IPS DF 19.7 (cell line): ENCODE data around the gene SPRED1.
"Not testable (repeated sequence)": the region's sequence is repeated elsewhere in the genome, so short reads cannot be mapped to it uniquely, and the experiment has no call there.

Experiments used
- DNase-seq: peaks from one replicate; pipeline ENCODE4 v3.0.0-alpha.2; 2013; ENCODE audit warnings: low read depth, low spot score

SPRED1 gene

GRCh38 chr15:38231436-38231835 is 21.2 kb upstream of the SPRED1 start:
- no peak for DNase-seq

DNA sequence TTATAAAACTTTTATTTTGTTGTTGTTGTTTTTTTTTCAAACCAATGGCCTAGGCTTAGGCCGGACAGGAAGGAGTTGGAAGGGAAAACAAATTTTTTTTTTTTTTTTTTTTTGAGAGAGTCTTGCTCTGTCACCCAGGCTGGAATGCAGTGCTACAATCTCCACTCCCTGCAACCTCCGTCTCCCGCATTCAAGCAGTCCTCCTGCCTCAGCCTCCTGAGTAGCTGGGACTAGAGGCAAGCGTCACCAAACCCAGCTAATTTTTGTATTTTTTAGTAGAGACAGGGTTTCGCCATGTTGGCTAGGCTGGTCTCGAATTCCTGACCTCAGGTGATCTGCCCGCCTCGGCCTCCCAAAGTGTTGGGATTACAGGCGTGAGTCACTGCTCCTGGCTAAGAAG is 15.6 kb upstream of the SPRED1 start:
- not testable (repeated sequence) for DNase-seq

- no peak for DNase-seq
Observed at GRCh38 chr15:38238311-38238710, 14.3 kb upstream of the SPRED1 start.

DNA sequence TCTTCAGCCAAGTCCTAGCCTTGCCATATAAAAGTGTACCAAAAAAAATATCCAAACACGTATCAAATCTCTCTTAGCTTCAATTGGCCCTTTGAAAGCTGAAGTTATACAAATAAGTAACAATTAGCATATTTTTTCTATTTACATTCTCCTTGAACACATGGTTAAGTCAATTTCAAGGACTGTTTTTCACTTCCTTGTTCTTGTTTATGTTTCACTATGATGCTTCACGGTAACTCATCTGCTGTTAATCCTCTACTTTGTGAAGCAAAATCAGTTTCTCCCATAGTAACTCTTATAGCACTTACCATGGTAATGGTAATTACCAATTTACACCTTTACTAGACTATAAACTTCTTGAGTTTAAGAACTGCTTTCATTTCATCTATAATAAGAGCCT is 10.6 kb upstream of the SPRED1 start:
- DNase-seq, result no peak

DNA sequence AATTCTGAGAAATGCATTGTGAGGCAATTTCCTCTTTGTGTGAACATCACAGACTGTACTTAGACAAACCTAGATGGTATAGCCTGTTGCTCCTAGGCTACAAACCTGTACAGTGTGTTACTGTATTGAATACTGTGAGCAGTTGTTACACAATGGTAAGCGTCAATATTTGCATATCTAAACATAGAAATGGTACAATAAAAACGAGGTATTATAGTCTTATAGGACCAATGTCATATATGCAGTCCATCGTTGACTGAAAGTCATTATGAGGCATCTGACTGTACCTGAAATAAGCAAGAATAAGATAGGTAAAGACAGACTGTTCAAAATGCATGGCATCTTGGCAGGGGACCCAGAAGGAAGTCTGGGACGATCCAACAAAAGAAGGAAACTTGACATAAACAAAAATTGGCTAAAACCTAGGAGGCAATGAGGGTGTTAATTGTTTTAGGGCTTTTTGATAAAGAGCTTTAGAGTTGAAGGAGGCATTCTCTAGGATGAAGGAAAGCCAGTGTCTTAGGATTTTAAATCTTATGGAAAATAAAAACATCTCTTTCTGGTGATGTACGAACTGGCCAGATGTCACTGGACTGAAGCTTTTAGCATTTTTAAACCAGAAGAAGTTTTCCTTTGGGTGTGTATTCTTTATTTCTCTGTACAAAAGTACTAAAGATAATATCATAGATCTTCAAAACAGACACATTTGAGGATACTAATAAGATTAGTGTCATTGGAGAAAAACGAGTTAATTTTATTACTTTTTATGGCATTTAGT is 9.2 kb upstream of the SPRED1 start:
- no peak for DNase-seq

- DNase-seq, result no peak
Observed at GRCh38 chr15:38247336-38247735, 5.3 kb upstream of the SPRED1 start.

GRCh38 chr15:38253351-38253781 is 730 bp downstream of the SPRED1 start:
- no peak for DNase-seq

DNA sequence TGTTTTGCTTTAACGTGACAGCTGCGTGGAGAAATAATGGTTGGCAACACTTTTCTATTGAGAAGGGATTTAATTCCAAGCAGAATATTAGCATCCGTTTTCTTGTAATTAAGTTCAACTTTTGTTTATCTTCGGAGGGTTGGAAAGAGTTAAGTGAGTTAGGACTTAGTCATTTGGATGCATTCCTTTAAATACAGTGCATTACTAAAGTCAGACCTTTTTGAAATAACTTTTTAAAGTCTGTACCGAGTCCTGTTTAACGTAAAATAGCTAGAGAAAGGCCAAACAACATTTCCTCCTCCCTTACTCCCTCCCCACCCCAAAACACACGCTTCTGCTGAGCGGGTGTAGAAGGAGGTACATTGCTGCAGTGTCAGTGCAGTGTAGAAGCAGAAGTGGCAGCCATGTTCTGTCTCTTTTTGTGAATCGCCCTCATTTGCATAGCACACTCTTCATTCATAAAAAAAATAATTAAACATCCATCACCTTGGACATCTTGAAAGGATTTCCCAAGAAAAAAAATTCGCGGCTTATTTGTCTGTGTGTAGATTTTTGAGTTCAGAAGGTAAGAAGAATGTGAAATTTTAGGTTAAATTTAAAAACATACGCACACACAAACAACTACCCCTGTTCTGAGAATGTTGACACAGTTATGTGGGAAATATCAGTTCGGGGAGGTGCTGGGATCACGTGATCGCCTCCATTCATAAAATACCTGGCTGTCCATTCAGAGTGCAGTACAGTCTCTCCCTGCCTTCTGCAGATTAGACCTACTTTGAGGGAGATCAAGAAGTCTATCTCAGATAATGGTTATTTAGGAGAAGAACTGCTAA is 1.6 kb downstream of the SPRED1 start:
- DNase-seq, result no peak

DNA sequence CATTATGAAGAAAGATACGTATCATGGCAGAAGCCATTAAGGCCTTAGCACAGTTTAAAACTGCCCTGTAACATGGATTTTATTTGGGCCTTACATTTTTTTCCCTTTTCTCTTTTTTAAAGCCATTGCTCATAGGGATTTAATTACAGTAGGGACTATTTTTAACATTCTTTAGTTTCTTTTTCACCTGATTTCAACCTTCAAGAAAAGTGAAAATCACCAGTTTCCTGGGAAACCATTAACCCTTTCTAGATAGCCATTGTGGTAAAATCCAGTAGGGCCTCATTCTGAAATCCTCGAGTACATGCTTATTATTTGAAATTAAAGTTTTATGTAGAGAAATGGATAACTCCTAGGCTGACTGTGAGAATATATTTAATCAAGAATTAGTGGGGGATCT is 3.1 kb downstream of the SPRED1 start:
- DNase-seq, result no peak

DNA sequence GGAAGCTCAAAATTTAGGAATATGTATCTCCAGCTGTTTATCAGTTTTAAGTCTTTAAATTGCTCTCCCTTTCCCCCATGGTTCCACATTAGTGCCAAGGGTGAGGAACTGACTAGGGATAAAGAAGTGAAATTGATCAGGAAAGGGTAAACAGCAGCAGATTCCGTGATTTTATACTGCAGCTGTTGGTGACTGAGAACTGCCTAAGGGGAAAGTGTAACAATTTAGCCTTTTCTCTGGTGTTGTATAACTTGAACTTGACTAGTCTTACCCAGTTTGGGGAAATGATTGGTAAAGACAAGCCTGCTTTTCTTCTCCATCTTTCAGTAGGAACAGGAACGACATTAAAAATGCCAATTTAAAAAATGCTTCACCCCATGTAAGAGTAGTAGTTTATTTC is 5.0 kb downstream of the SPRED1 start:
- no peak for DNase-seq

GRCh38 chr15:38259134-38259533 is 6.5 kb downstream of the SPRED1 start:
- no peak for DNase-seq

DNA sequence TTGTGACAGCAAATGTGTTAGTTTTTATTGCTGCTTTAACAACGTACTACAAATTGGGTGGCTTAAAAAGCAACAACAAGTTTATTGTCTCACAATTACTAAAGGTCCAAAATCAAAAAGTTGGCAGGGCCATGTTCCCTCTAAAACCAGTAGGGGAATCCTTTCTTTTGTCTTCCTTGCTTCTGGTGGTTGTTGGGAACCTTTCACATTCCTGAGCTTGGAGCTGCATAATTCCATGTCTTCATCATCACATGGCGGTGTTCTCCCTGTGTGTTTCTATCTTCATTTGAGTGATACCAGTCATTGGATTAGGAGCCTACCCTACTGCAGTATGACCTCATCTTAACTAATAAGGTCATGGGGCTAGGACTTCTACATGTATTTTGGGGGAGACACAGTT is 7.4 kb downstream of the SPRED1 start:
- peak; percentile 33 for DNase-seq

DNA sequence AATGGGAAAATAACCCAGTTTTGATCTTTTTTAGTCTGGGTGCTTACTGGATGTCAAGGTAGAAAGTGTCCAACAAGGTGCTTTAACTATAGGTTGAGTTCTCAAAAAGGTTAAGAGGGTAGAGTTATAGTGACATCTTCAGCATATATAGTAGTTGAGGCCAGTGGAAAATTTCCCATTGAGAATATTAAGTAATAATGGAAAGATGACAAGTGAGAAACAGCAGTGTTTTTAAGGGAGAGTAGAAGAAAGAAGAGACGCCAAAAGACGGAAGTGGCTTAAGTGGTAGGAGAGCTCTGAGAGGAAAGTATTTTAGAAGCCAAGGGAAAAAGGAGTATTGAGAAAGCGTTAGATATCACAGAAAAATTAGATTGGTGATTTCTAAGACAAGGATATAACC is 10.6 kb downstream of the SPRED1 start:
- no peak for DNase-seq

DNA sequence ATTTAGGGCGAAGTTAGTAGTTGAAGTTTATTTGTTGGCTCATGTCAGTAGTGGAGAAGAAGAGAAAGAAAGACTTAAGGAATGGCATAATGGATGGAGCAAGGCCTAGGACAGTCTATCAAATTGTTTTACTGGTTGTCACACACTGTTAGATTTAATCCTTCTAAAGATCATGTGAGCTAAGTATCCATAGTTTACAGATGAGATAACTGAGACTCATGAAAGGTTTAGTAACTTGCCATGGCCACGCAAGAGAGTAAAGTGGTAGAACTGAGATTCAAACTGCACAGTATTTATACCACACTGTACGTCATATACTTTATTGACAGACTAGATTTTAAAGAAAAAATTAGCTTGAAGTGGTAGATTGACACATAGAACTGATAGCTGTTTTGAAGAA is 11.4 kb downstream of the SPRED1 start:
- no peak for DNase-seq

DNA sequence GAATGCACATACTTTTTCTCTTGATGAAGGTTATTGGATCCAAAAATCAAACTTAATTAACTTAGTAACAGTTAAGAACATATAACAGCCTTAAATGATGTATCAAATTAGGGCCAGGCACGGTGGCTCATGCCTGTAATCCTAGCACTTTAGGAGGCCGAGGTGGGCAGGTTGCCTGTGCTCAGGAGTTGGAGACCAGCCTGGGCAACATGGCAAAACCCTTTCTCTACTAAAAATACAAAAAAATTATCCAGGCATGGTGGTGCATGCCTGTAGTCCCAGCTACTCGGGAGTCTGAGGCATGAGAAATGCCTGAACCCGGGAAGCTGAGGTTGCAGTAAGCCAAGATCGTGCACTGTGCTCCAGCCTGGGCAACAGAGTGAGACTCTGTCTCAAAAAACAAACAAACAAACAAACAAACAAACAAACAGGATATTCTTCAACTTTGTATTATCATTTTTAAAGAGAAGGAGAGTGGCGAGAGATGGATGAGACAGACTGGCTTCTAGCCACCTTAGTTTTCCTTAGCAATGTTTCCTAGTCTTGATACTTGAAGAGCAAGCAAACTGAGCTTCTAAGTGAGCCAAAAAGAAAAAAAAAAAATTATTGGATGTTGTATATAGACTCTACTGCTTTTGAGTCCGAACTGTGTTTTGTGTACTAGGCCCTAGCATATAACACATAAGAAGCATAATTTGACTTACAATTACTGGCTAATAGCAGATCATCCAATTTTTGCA is 13.8 kb downstream of the SPRED1 start:
- no peak for DNase-seq

GRCh38 chr15:38267421-38268022 is 14.9 kb downstream of the SPRED1 start:
- DNase-seq, result no peak

GRCh38 chr15:38271144-38271543 is 18.5 kb downstream of the SPRED1 start:
- DNase-seq, result no peak

- no peak for DNase-seq
Observed at GRCh38 chr15:38271895-38272294, 19.3 kb downstream of the SPRED1 start.

- not testable (repeated sequence) for DNase-seq
Observed at GRCh38 chr15:38272431-38272830, 19.8 kb downstream of the SPRED1 start.

- DNase-seq, result no peak
Observed at GRCh38 chr15:38274135-38274534, 21.5 kb downstream of the SPRED1 start.

DNA sequence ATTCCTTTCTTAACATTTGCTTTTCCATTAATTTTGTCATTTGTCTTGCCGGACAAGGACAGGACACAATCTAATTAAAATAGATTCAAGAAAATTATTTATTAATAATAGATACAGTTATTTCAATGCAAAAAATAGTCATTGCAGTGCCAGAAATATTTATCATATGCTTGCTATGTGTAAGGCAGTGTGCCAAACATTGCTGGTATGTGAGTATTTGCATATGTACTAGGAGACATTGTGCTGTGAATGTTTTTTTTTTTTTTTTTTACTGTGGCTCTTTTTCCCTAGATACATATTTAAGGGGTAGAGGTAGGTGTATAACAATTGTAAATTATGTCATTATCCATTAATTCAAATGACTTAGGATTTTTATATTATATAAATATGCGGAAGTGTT is 23.3 kb downstream of the SPRED1 start:
- no peak for DNase-seq

DNA sequence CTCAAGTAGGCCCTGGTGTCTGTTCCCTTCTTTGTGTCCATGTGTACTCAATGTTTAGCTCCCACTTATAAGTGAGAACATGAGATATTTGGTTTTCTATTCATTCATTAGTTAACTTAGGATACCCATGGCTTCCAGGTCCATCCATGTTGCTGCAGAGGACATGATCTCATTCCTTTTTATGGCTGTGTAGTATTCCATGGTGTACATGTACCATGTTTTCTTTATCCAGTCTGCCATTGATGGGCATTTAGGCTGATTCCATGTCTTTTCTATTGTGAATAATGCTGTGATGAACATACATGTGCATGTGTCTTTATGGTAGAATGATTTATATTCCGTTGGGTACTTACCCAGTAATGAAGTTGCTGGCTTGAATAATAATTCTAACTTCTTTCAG is 24.6 kb downstream of the SPRED1 start:
- not testable (repeated sequence) for DNase-seq
